HG02885 (cell line): ENCODE data around the gene EML1.

Experiments
- ATAC-seq: cut with Tn5 transposase; IDR thresholded peaks from one replicate; pipeline ENCODE4 v1.9.1; 2021; ENCODE audit warnings: mild to moderate bottlenecking; ENCODE audit not compliant: unreplicated experiment, poor library complexity

The EML1 gene

GRCh38 chr14:99800781-99801180, 7.6 kb downstream of the EML1 start:
- ATAC-seq: no peak

- ATAC-seq: no peak
Measured at GRCh38 chr14:99802301-99803105, 9.3 kb downstream of the EML1 start.

DNA sequence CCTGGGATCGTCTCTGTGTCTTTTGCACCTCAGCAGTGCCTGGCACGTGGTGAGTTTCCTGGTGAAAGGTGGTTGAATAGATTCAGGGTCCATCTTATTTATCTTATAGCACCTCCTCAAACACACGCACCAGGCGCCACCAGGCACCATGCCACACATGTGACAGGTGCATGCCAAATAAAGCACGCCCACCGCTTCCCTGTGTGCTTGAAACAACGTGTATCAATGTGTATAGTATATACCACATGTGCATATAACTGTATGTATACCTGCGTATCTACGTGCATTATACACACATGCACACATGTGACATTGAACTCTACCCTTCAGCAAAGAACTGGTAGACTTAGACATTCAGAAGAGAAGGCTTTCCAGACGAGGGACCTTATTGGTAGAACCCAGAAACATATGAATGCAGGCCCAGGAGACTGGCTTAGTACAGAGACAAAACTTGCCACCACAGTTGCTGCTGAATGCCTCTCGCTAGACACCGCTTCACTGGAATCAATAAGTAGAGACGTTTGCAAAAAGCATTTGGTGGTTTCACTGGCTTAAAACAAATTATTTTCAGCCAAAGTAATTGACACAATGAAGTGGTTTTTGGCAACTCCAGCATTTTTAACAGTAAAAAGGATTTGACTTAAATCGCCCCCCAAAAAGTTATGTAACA, 10.0 kb downstream of the EML1 start:
- ATAC-seq: no peak

GRCh38 chr14:99803803-99804202, 10.6 kb downstream of the EML1 start:
- ATAC-seq: no peak

DNA sequence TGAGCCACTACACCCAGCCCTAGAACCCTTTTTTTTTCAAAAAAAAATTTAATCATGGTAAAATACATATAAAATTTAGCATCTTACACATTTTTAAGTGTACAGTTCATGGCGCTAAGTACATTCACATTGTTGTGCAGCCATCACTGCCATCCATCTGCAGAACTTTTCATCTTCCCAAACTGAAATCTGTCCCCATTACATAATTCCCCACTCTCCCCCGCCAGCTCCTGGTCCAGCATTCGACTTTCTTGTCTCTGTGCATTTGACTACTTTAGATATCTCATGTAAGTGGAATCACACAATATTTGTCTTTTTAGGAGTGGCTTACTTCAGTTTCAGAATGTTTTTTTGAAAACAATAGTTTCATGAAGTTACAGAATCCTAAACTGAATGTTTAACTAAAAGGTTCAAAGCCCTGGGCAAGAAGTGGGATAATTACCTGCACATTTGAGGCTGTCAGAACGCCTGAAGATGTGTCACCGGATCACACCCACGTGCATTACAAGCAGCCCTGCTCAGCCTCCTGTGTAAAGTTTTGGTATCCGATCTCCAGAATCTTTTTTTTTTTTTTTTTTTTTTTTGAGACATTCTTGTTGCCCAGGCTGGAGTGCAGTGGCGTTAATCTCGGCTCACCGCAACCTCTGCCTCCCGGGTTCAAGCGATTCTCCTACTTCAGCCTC, 12.7 kb downstream of the EML1 start:
- ATAC-seq: no peak

- ATAC-seq: no peak
Measured at GRCh38 chr14:99806836-99807235, 13.6 kb downstream of the EML1 start.

DNA sequence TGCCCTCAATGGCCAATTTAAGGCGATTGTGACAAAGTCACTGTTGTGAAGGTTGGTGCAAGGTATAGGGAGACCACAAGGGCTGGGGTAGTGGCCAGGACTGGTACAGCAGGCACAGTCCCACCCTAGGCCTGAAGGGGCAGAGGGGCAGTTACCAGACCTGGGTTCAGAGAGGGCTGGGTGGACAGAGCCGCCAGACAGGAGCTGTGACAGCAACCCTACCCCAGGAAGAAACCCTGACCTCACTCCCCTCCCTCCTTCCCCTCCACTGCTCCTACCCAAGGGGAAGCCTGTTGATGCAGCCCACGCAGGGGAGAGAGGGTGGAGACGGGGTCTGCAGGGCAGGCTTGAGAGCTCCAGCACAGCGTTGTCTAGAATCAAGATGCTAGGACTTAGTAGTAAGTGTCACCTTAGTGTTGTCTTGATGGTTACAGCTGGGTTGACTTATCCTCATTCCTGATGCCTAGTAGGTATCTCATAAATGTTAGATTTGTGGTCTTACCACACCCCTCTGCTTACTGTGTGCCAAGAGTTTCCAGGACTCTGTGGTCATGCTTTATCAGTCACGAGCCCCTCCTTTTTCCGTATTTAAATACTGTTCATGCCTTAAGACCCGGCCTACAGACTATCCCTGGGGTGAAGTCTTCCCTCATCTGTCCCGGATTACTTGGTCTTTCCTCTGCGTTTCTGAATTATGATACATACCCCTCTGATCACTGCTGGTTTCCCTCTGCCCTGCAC, 14.4 kb downstream of the EML1 start:
- no peak for ATAC-seq

- ATAC-seq: no peak
Measured at GRCh38 chr14:99808154-99808505, 14.9 kb downstream of the EML1 start.

DNA sequence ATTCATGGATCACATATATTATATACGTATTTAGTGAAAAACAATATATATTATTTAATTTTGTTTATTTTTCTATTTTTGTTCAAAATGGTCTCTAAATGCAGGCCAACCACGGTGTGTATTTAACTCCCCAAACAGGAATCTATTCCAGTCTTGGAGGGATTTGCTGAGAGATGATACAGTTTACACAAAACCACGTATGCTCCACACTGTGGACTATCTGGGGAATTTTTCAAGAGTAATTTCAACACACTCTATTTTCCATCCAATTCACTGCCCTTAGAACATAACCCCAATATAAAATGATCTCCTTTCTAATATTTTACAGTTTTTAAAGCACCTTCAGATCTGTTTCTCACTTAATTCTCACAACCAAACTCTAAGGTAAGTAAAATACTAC, 15.3 kb downstream of the EML1 start:
- no peak for ATAC-seq

DNA sequence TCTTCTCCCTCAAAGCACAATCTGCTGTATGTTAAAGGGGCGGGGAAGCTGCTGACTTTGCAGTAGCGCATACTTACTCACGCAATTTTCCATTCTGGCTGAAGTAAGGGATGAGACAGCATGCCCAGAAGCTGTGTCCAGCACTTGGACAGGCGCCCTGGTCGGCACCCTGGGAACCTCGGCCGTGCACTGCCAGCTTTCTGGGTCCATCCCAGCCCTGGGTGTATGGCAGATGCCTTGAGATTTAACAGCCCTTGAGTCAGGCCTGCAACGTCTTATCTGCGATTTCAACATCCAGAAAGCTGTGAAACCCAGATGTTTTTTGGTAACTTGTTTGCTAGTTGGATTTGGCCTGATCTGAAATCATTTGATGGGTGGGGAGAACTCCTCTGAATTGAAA, 16.1 kb downstream of the EML1 start:
- no peak for ATAC-seq

DNA sequence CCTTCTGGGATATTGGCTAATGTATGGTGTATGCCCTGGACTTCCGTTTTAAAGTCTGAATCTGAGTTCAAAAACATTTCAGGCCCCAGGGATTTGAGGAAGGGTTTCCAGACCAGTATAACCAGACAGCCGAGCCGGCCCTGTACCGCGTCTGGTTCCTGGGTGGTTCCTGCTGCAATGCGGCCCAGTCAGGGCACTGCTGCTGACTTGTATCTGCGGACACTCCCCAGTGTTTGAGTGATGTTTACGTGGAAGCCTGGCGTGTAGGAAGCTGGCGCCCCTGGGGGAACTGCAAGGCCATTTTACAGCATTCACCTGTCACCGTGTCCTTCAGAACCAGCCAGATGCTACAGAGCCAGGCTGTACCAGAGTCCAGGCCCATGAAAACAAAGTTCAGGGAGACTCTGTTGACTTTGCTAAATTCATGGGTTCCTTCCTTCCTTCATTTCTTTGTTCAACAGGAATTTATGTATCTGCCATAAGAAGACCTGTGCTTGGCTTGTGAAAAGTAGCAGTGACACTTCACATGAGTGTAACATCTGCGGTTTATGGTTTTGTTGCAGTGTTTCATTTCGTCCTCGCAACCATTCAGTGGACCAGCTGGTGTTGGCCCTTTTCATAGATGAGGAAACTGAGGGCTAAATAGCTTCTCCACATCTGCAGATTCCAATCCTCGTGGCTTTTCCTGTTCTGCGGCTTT, 16.8 kb downstream of the EML1 start:
- no peak for ATAC-seq

DNA sequence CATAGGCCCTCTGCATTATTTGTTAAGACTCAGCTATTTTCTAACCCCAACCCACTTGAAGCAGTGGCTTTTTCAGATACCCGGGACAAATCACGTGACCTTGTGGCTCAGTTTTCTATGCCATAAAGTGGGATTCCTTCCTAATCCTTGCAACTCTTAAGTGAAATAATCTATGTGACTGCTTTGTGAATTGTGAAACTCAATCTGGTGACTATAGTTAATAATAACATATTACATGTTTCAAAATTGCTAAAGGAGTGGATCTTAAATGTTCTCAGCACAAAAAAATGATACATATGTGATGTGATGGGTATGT, 17.3 kb downstream of the EML1 start:
- no peak for ATAC-seq

- no peak for ATAC-seq
Measured at GRCh38 chr14:99812096-99812750, 19.0 kb downstream of the EML1 start.

DNA sequence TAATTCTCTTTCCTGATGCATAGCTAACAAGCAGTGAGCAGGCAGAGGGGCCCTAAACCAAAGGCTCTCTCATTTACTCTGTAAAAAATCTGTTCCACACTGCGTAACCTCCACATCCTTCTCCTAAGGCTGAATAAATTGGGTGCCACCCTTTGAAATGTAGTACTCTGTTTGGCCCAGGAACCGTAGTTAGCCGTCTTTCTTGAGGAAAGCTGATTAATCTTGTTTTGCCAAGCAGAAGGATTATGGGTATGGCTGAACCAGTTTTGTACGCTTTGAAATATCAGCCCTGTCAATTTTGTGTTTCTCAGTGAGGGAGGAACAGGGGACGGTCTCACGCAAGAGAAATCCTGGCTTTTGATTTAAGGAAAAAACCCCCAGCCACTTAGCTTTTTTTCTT, 19.7 kb downstream of the EML1 start:
- ATAC-seq: no peak

GRCh38 chr14:99815696-99816095, 22.5 kb downstream of the EML1 start:
- no peak for ATAC-seq

GRCh38 chr14:99816217-99816616, 23.0 kb downstream of the EML1 start:
- no peak for ATAC-seq

GRCh38 chr14:99816642-99817041, 23.4 kb downstream of the EML1 start:
- no peak for ATAC-seq

DNA sequence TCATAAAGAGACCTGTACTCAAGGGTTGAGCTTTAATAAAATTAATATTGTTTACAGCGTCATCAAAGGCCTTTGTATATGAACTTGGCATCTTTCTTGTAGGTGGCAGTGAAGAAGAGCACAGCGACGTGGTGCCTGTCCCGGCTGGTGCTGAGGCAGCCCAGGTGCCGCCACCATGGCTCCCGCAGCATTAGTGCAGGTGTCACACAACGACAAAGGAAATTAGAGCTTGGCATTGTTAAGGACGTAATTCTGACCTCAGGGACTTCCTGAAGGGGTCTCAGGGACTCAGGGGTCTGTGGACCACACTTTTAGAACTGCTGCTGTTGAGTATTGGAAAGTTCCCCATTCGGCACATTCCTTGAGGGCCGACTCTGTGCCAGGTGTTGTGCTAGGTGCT, 24.1 kb downstream of the EML1 start:
- ATAC-seq: no peak

DNA sequence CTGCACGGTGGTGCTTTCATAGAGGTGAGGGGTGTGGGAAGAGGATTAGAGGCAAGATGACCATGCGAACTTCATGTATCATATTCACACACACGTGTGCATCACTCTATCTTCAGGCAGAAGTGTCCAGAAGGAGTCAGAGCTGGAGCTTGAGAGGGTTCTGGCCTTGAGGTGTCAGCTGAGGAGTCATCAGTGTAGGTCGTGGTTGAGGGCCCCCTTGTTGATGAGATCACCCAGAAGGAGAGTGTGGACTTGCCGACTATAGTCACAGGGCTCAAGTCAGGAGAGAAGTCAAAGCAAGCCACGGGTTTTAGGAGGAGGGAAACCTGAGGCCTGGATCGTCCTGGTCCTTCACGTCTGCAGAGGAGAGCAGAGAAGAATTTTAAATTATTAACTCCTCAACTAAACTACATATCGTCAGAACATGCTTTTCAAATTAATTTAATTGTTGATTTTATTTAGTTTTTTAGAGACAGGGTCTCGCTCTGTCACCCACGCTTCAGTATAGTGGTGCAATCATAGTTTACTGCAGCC, 25.4 kb downstream of the EML1 start:
- ATAC-seq: no peak

DNA sequence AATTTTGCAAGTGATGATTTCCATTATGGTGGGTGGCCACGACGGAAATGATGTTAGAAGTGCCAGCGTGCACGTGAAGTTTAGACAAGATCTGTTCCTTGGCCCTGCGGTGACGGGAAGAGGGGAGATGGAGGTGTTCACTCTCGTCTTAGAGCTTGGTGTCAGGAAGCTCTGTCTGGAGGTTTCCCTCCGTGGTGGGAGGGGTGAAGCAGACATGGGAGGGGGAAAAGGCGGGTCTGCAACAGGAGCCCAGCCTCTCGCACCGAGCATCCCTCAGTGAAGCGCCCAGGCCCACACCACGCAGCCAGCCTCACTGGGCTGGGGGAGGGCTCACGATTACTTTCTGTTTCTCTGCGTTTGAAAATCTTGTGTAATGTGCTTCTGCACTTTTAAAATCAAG, 26.3 kb downstream of the EML1 start:
- no peak for ATAC-seq
